BLaER1 treated with 17β-estradiol and CSF1 and Interleukin-3, amounts not matched to agents 10 nM and 100 nM (cell line): Measurements from ENCODE around the gene C12orf76.
A peak's percentile ranks its signal among the peaks of the same experiment; 100 is the strongest.

Source experiments
- H3K27ac ChIP-seq, 11 experiments: shearing (Covaris generic); formaldehyde crosslinking; 2 replicates each; pipeline ENCODE4 v1.8.1; 2022
- H3K27me3 ChIP-seq, 11 experiments: shearing (Covaris generic); formaldehyde crosslinking; 2 replicates each; pipeline ENCODE4 v1.8.1; 2022
- H3K36me3 ChIP-seq, 11 experiments: shearing (Covaris generic); formaldehyde crosslinking; 2 replicates each; pipeline ENCODE4 v1.8.1; 2022
- H3K4me1 ChIP-seq, 10 experiments: shearing (Covaris generic); formaldehyde crosslinking; 2 replicates each; pipeline ENCODE4 v1.8.1; 2022
- H3K4me2 ChIP-seq, 11 experiments: shearing (Covaris generic); formaldehyde crosslinking; 2 replicates each; pipeline ENCODE4 v1.8.1; 2022
- H3K4me3 ChIP-seq, 10 experiments: shearing (Covaris generic); formaldehyde crosslinking; 2 replicates each; pipeline ENCODE4 v1.8.1; 2022
- H3K9ac ChIP-seq, 11 experiments: shearing (Covaris generic); formaldehyde crosslinking; 2 replicates each; pipeline ENCODE4 v1.8.1; 2022
- H3K9me3 ChIP-seq, 11 experiments: shearing (Covaris generic); formaldehyde crosslinking; replicated peaks in 1 of 11; 2 replicates each; pipeline ENCODE4 v1.8.1; 2022
- H4K20me1 ChIP-seq, 11 experiments: shearing (Covaris generic); formaldehyde crosslinking; 2 replicates each; pipeline ENCODE4 v1.8.1; 2022
- Cebpa-rat ChIP-seq, 11 experiments: shearing (Covaris generic); IDR thresholded peaks; 2 replicates each; pipeline ENCODE4 v1.8.1; 2022

C12orf76 gene

GRCh38 chr12:110005319-110005973, 42.9 kb downstream of the C12orf76 start:
- H4K20me1 ChIP-seq = peaks cover 0 to 34% (median 5%) of the 10 kb centered on the region in 11 experiments; a peak in 7 of 22 replicates
- H3K4me3 ChIP-seq = no peak overlapping the region
- H3K4me1 ChIP-seq = peaks cover 7 to 36% (median 14%) of the 10 kb centered on the region in 10 experiments
- H3K9me3 ChIP-seq = peaks cover 0 to 33% (median 23%) of the 10 kb centered on the region in 11 experiments; a peak in 14 of 22 replicates
- TF ChIP-seq Cebpa-rat (IDR thresholded peaks at IDR 0.05) = no peak
- no peak overlapping the region for H3K9ac ChIP-seq
- peak overlapping the region in 1 of 11 experiments; percentile 17; a peak in 1 of 22 replicates for H3K27ac ChIP-seq
- H3K36me3 ChIP-seq = peaks cover 14 to 61% (median 34%) of the 10 kb centered on the region in 11 experiments; a peak in 19 of 22 replicates
- peaks cover 0 to 12% (median 9%) of the 10 kb centered on the region in 11 experiments; a peak in 18 of 22 replicates for H3K27me3 ChIP-seq
- peak overlapping the region in 6 of 11 experiments; percentile 1 to 30 (median 6); a peak in 4 of 22 replicates for H3K4me2 ChIP-seq

- no peak overlapping the region for H3K4me2 ChIP-seq
- peaks cover 13 to 39% (median 20%) of the 10 kb centered on the region in 10 experiments for H3K4me1 ChIP-seq
- peaks cover 0 to 33% (median 23%) of the 10 kb centered on the region in 11 experiments; a peak in 14 of 22 replicates for H3K9me3 ChIP-seq
- no peak for TF ChIP-seq Cebpa-rat (IDR thresholded peaks at IDR 0.05)
- peaks cover 9 to 53% (median 29%) of the 10 kb centered on the region in 11 experiments; a peak in 19 of 22 replicates for H3K36me3 ChIP-seq
- H3K27ac ChIP-seq = no peak overlapping the region
- H3K9ac ChIP-seq = no peak overlapping the region
- no peak overlapping the region for H3K4me3 ChIP-seq
- peaks cover 0 to 41% (median 7%) of the 10 kb centered on the region in 11 experiments; a peak in 8 of 22 replicates for H4K20me1 ChIP-seq
- peaks cover 0 to 20% (median 18%) of the 10 kb centered on the region in 11 experiments; a peak in 18 of 22 replicates for H3K27me3 ChIP-seq
Measured at GRCh38 chr12:110004598-110004997, 43.7 kb downstream of the C12orf76 start.

GRCh38 chr12:110002676-110003515, 45.4 kb downstream of the C12orf76 start:
- H3K9ac ChIP-seq = no peak overlapping the region
- TF ChIP-seq Cebpa-rat (IDR thresholded peaks at IDR 0.05) = no peak
- H3K27me3 ChIP-seq = peaks cover 0 to 32% (median 23%) of the 10 kb centered on the region in 11 experiments; a peak in 18 of 22 replicates

GRCh38 chr12:110001596-110001995, 46.7 kb downstream of the C12orf76 start:
- Histone ChIP-seq H3K27ac (no peak overlapping the region), H3K9me3 (peaks cover 0 to 21% (median 10%) of the 10 kb centered on the region in 11 experiments; a peak in 12 of 22 replicates), H3K4me1 (peaks cover 26 to 53% (median 36%) of the 10 kb centered on the region in 10 experiments), H3K36me3 (peaks cover 9 to 45% (median 23%) of the 10 kb centered on the region in 11 experiments; a peak in 19 of 22 replicates), H3K27me3 (peaks cover 0 to 34% (median 23%) of the 10 kb centered on the region in 11 experiments; a peak in 18 of 22 replicates), H3K9ac (no peak overlapping the region), H3K4me3 (no peak overlapping the region), H3K4me2 (peak overlapping the region in 9 of 11 experiments; percentile 10 to 98 (median 92); a peak in 8 of 22 replicates), H4K20me1 (peaks cover 0 to 44% (median 7%) of the 10 kb centered on the region in 11 experiments; a peak in 8 of 22 replicates)
- TF ChIP-seq Cebpa-rat (IDR thresholded peaks at IDR 0.05) = no peak

More at GRCh38 chr12:110002676-110003515, 45.4 kb downstream of the C12orf76 start:
- peaks cover 0 to 44% (median 7%) of the 10 kb centered on the region in 11 experiments; a peak in 8 of 22 replicates for H4K20me1 ChIP-seq
- no peak overlapping the region for H3K4me3 ChIP-seq
- H3K4me2 ChIP-seq = no peak overlapping the region; a peak in 1 of 22 replicates
- peaks cover 9 to 51% (median 29%) of the 10 kb centered on the region in 11 experiments; a peak in 19 of 22 replicates for H3K36me3 ChIP-seq
- H3K27ac ChIP-seq = no peak overlapping the region
- H3K9me3 ChIP-seq = peaks cover 0 to 32% (median 23%) of the 10 kb centered on the region in 11 experiments; a peak in 14 of 22 replicates
- peaks cover 20 to 40% (median 30%) of the 10 kb centered on the region in 10 experiments for H3K4me1 ChIP-seq

GRCh38 chr12:109999983-110000505, 48.3 kb downstream of the C12orf76 start:
- no peak for TF ChIP-seq Cebpa-rat (IDR thresholded peaks at IDR 0.05)
- Histone ChIP-seq H3K9ac (peak overlapping the region; percentile 91 to 98 (median 96)), H3K9me3 (peaks cover 0 to 6% (median 0%) of the 10 kb centered on the region in 11 experiments; a peak in 3 of 22 replicates), H3K4me3 (peak overlapping the region; percentile 85 to 98 (median 94)), H3K4me2 (peak overlapping the region; percentile 89 to 98 (median 93)), H3K27ac (peak overlapping the region; percentile 92 to 99 (median 97); a peak in 21 of 22 replicates), H4K20me1 (peaks cover 0 to 44% (median 7%) of the 10 kb centered on the region in 11 experiments; a peak in 8 of 22 replicates), H3K36me3 (peaks cover 9 to 29% (median 17%) of the 10 kb centered on the region in 11 experiments; a peak in 18 of 22 replicates), H3K27me3 (peaks cover 0 to 34% (median 23%) of the 10 kb centered on the region in 11 experiments; a peak in 18 of 22 replicates), H3K4me1 (peaks cover 28 to 55% (median 37%) of the 10 kb centered on the region in 10 experiments)

- TF ChIP-seq Cebpa-rat (IDR thresholded peaks at IDR 0.05) = no peak
- peak overlapping the region; percentile 92 to 99 (median 97) for H3K27ac ChIP-seq
Measured at GRCh38 chr12:109999649-109999971, 48.7 kb downstream of the C12orf76 start.

GRCh38 chr12:109998904-109999648, 49.2 kb downstream of the C12orf76 start, which contains the start of gene ANKRD13A:
ANKRD13A (plus strand) TSS chr12:109999430; CDS start chr12:109999689, 259 bp downstream.
- TF ChIP-seq Cebpa-rat (IDR thresholded peaks at IDR 0.05) = no peak
- Histone ChIP-seq H3K4me3 (peak within 1 kb of the TSS; percentile 85 to 98 (median 94)), H3K9me3 (no peaks in the 10 kb centered on the region), H3K4me2 (peak within 1 kb of the TSS; percentile 89 to 98 (median 93)), H3K27me3 (peaks cover 0 to 34% (median 23%) of the 10 kb centered on the region in 11 experiments; a peak in 18 of 22 replicates), H3K27ac (peak within 1 kb of the TSS; percentile 92 to 99 (median 97)), H3K9ac (peak within 1 kb of the TSS; percentile 91 to 98 (median 96)), H4K20me1 (peaks cover 0 to 45% (median 13%) of the 10 kb centered on the region in 11 experiments; a peak in 12 of 22 replicates), H3K36me3 (peaks cover 9 to 20% (median 16%) of the 10 kb centered on the region in 11 experiments; a peak in 18 of 22 replicates), H3K4me1 (peaks cover 32 to 59% (median 41%) of the 10 kb centered on the region in 10 experiments)

More at GRCh38 chr12:109999649-109999971, 48.7 kb downstream of the C12orf76 start:
- peak overlapping the region; percentile 91 to 98 (median 96) for H3K9ac ChIP-seq
- H3K9me3 ChIP-seq = peaks cover 0 to 1% (median 0%) of the 10 kb centered on the region in 11 experiments; a peak in 1 of 22 replicates
- peaks cover 0 to 34% (median 23%) of the 10 kb centered on the region in 11 experiments; a peak in 18 of 22 replicates for H3K27me3 ChIP-seq
- H3K4me1 ChIP-seq = peaks cover 28 to 55% (median 39%) of the 10 kb centered on the region in 10 experiments
- H3K36me3 ChIP-seq = peaks cover 9 to 25% (median 16%) of the 10 kb centered on the region in 11 experiments; a peak in 18 of 22 replicates
- H4K20me1 ChIP-seq = peaks cover 0 to 44% (median 8%) of the 10 kb centered on the region in 11 experiments; a peak in 10 of 22 replicates
- peak overlapping the region; percentile 89 to 98 (median 93) for H3K4me2 ChIP-seq
- H3K4me3 ChIP-seq = peak overlapping the region; percentile 85 to 98 (median 94)
